GM18858 (cell line): ENCODE measurements around the gene LRRFIP1.
"Not testable (repeated sequence)": the region's sequence is repeated elsewhere in the genome, so short reads cannot be mapped to it uniquely, and the experiment has no call there.

Source experiments
- ATAC-seq: cut with Tn5 transposase; IDR thresholded peaks from one replicate; pipeline ENCODE4 v1.9.1; 2021; ENCODE audit not compliant: unreplicated experiment

LRRFIP1 gene

GRCh38 chr2:237765122-237765521, 137.7 kb downstream of the LRRFIP1 start:
- not testable (repeated sequence) for ATAC-seq

GRCh38 chr2:237765875-237766274, 138.5 kb downstream of the LRRFIP1 start:
- ATAC-seq = no peak

GRCh38 chr2:237766340-237766739, 139.0 kb downstream of the LRRFIP1 start:
- ATAC-seq = no peak

GRCh38 chr2:237772513-237772912, 145.1 kb downstream of the LRRFIP1 start:
- no peak for ATAC-seq

- ATAC-seq = no peak
Measured at GRCh38 chr2:237773826-237774225, 146.4 kb downstream of the LRRFIP1 start.

- no peak for ATAC-seq
Measured at GRCh38 chr2:237774811-237775553, 147.6 kb downstream of the LRRFIP1 start.

- ATAC-seq = no peak
Measured at GRCh38 chr2:237779521-237779920, 152.1 kb downstream of the LRRFIP1 start.

GRCh38 chr2:237782181-237782580, 154.8 kb downstream of the LRRFIP1 start:
- ATAC-seq = no peak

- ATAC-seq = not testable (repeated sequence)
Measured at GRCh38 chr2:237783678-237784077, 156.3 kb downstream of the LRRFIP1 start.

GRCh38 chr2:237786936-237787335, 159.5 kb downstream of the LRRFIP1 start:
- ATAC-seq = no peak

- ATAC-seq = no peak
Measured at GRCh38 chr2:237790353-237790752, 163.0 kb downstream of the LRRFIP1 start.

GRCh38 chr2:237791977-237792727, 164.8 kb downstream of the LRRFIP1 start:
- no peak for ATAC-seq

- no peak for ATAC-seq
Measured at GRCh38 chr2:237797253-237797652, 169.9 kb downstream of the LRRFIP1 start.

GRCh38 chr2:237798236-237799059, 171.1 kb downstream of the LRRFIP1 start, which contains the start of gene RBM44:
TSS of gene RBM44 (plus strand) at chr2:237798779. CDS start at chr2:237813610, 14,831 bp downstream.
- ATAC-seq = no peak

GRCh38 chr2:237799060-237799428, 171.7 kb downstream of the LRRFIP1 start:
- no peak for ATAC-seq

GRCh38 chr2:237801466-237801865, 174.1 kb downstream of the LRRFIP1 start:
- no peak for ATAC-seq

- ATAC-seq = no peak
Measured at GRCh38 chr2:237806334-237806733, 178.9 kb downstream of the LRRFIP1 start.

- no peak for ATAC-seq
Measured at GRCh38 chr2:237815637-237816036, 188.2 kb downstream of the LRRFIP1 start.

GRCh38 chr2:237816531-237816930, 189.1 kb downstream of the LRRFIP1 start:
- ATAC-seq = no peak

GRCh38 chr2:237818066-237818473, 190.7 kb downstream of the LRRFIP1 start:
- ATAC-seq = no peak

- ATAC-seq = no peak
Measured at GRCh38 chr2:237819231-237819630, 191.8 kb downstream of the LRRFIP1 start.
